BE2C (cell line): ENCODE results near the gene MYLK.

Source experiments
- DNase-seq: peaks from one replicate; pipeline ENCODE4 v3.0.0-alpha.2; 2020
- H3K27me3 ChIP-seq: fragments of 250-450 bp; sonication (Bioruptor Pico); 2 replicates; pipeline ENCODE4 v1.5.1; 2020; ENCODE audit warnings: mild to moderate bottlenecking
- H3K36me3 ChIP-seq: fragments of 250-450 bp; sonication (Bioruptor Pico); 2 replicates; pipeline ENCODE4 v1.5.1; 2020; ENCODE audit warnings: mild to moderate bottlenecking
- H3K4me1 ChIP-seq: fragments of 250-450 bp; sonication (Bioruptor Pico); 2 replicates; pipeline ENCODE4 v1.5.1; 2020
- H3K4me3 ChIP-seq: 2 replicates; pipeline ENCODE4 v1.5.1; 2011; ENCODE audit warnings: low read depth, low read length
- H3K9me3 ChIP-seq: fragments of 250-450 bp; sonication (Bioruptor Pico); 2 replicates; pipeline ENCODE4 v1.5.1; 2020
- CTCF ChIP-seq: IDR thresholded peaks from 2 replicates; pipeline ENCODE4 v1.5.1; 2012; ENCODE audit warnings: mild to moderate bottlenecking, low read depth, low read length

Gene MYLK

GRCh38 chr3:123683505-123684154 lies 200.5 kb downstream of the MYLK start:
- no peaks in the 10 kb centered on the region for H3K36me3 ChIP-seq
- TF ChIP-seq CTCF, result no peak

GRCh38 chr3:123682781-123683504 lies 201.2 kb downstream of the MYLK start:
- TF ChIP-seq CTCF, result no peak
- H3K4me1 ChIP-seq, result no peaks in the 10 kb centered on the region
- no peaks in the 10 kb centered on the region for H3K9me3 ChIP-seq
- DNase-seq, result no peak
- H3K36me3 ChIP-seq, result no peaks in the 10 kb centered on the region
- no peaks in the 10 kb centered on the region for H3K27me3 ChIP-seq
- no peak overlapping the region for H3K4me3 ChIP-seq

More at GRCh38 chr3:123683505-123684154, 200.5 kb downstream of the MYLK start:
- no peaks in the 10 kb centered on the region for H3K9me3 ChIP-seq
- no peaks in the 10 kb centered on the region for H3K4me1 ChIP-seq
- H3K4me3 ChIP-seq, result no peak overlapping the region
- no peaks in the 10 kb centered on the region for H3K27me3 ChIP-seq
- no peak for DNase-seq

GRCh38 chr3:123682302-123682701 lies 201.8 kb downstream of the MYLK start:
- Histone ChIP-seq H3K9me3 (no peaks in the 10 kb centered on the region), H3K4me3 (no peak overlapping the region), H3K4me1 (no peaks in the 10 kb centered on the region), H3K27me3 (no peaks in the 10 kb centered on the region), H3K36me3 (no peaks in the 10 kb centered on the region)
- no peak for TF ChIP-seq CTCF
- no peak for DNase-seq

- Histone ChIP-seq H3K36me3 (no peaks in the 10 kb centered on the region), H3K9me3 (no peaks in the 10 kb centered on the region), H3K4me1 (no peaks in the 10 kb centered on the region), H3K4me3 (no peak overlapping the region), H3K27me3 (no peaks in the 10 kb centered on the region)
- no peak for TF ChIP-seq CTCF
- no peak for DNase-seq
Observed at GRCh38 chr3:123679712-123680386, 204.3 kb downstream of the MYLK start.

GRCh38 chr3:123678108-123678511 lies 206.0 kb downstream of the MYLK start:
- no peaks in the 10 kb centered on the region for H3K27me3 ChIP-seq
- no peak for TF ChIP-seq CTCF
- H3K4me1 ChIP-seq, result no peaks in the 10 kb centered on the region
- H3K36me3 ChIP-seq, result no peaks in the 10 kb centered on the region
- no peaks in the 10 kb centered on the region for H3K9me3 ChIP-seq
- no peak for DNase-seq
- no peak overlapping the region for H3K4me3 ChIP-seq
